Esophagus squamous epithelium (tissue), 5 donors: ENCODE measurements around the gene SERPINA12. TPM values are rescaled to one million over a fixed set of nuclear protein-coding genes. Genes with fewer than 3 reads are reported as not detected.

Experiments
- DNase-seq: peaks from one replicate; lab custom pipeline; 2025; lab: John Stamatoyannopoulos, UW
- H3K27ac ChIP-seq, 4 donors: fragments of 200-600 bp; sonication (generic); one replicate each; pipeline ENCODE4 v1.5.1; 2016 to 2019; ENCODE audit warnings: mild to moderate bottlenecking in 1 of 4
- H3K27me3 ChIP-seq, 4 donors: fragments of 200-600 bp; sonication (generic); 1 replicate in 3 of 4; 2 replicates in 1 of 4; pipeline versions ENCODE4 v1.5.1 to v1.6.0; 2017 to 2021; ENCODE audit warnings: antibody characterized with exemption in 1 of 4
- H3K36me3 ChIP-seq, 3 donors: fragments of 200-600 bp; sonication (generic); one replicate each; pipeline ENCODE4 v1.5.1; 2016 to 2019
- H3K4me1 ChIP-seq, 3 donors: fragments of 200-600 bp; sonication (generic); one replicate each; pipeline ENCODE4 v1.5.1; 2017 to 2019
- H3K4me3 ChIP-seq, 4 donors: fragments of 200-600 bp; sonication (generic); 1 replicate in 3 of 4; 2 replicates in 1 of 4; pipeline ENCODE4 v1.5.1; 2016 to 2019; ENCODE audit warnings: mild to moderate bottlenecking in 2 of 4, moderate library complexity in 1 of 4
- H3K9me3 ChIP-seq, 3 donors: fragments of 200-600 bp; sonication (generic); one replicate each; pipeline ENCODE4 v1.5.1; 2016 to 2019
- POLR2A ChIP-seq, 4 donors: fragments of 450-650 bp; IDR thresholded peaks; one replicate each; pipeline ENCODE4 v1.6.1; 2017; ENCODE audit warnings: antibody characterized with exemption in 4 of 4, mild to moderate bottlenecking in 4 of 4, moderate library complexity in 3 of 4
- WGBS, 2 donors: methylation state at CpG; one replicate each; pipeline ENCODE4 v1.1.5; 2018; 5-methylcytosine and 5-hydroxymethylcytosine counted together
- intact Hi-C: fragments of 100-400 bp; cut with DNase I; formaldehyde crosslinking; loops from one replicate; pipeline ENCODE4 v1.15.0; 2022
- total RNA-seq, 4 donors: library from RNA; depleted of rRNA; stranded (reverse); fragments of >200 nt; gene quantifications; one replicate each; pipeline ENCODE4 v1.1.0, GENCODE V29; 2016
- TF ChIP-seq, protein P1 (sequence below), 6 experiments: fragments of 450-650 bp in 4 of 6; fragments of 200-600 bp in 2 of 6; sonication (generic) in 2 of 6; IDR thresholded peaks; one replicate each; pipeline ENCODE4 v1.5.1; 2016 to 2019; ENCODE audit warnings: antibody characterized with exemption in 6 of 6, mild to moderate bottlenecking in 4 of 6, moderate library complexity in 4 of 6
- donor health status: DM: yes; HTN: yes; CAD: no.

SERPINA12 gene
- total RNA-seq, 4 donors from 2014 or later: not detected

DNA sequence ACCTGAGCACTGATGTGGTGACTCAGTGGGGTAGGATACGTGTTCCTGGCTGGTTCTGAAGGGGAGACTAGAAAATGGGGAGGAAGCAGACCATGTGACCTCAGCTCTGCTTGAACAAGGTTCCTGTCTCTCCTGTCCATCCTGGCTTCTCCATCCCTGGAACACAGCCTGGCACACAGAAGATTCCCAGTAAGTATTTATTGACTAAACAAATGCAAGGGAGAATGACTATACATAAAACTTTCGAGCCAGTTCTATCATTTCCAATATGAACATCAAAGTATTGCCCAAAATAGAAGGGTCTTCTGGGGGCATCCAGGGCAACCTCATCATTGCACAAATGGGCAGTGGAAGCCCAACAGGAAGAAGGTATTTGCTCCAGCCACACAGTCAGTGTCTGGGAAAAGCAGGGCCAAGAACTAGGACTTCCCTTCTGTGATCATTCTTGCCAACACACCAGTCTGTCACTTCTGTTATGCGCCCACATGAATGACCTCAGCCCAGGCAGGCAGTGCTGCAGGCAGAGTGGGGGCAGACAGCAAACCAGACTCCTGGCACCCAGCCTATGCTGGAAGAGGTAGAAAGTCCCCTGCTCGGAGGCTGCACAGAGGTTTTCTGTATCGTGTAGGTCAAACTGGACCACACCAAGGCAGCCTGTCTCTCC, 27.7 kb downstream of the SERPINA12 start:
- intact Hi-C loops: no loop called here
- DNase-seq: no peak
- H3K4me1 ChIP-seq: peaks cover 3 to 9% (median 8%) of the 10 kb centered on the region in 3 donors
- no peak for TF ChIP-seq POLR2A (IDR thresholded peaks at IDR 0.05)
- TF ChIP-seq, protein P1, sequence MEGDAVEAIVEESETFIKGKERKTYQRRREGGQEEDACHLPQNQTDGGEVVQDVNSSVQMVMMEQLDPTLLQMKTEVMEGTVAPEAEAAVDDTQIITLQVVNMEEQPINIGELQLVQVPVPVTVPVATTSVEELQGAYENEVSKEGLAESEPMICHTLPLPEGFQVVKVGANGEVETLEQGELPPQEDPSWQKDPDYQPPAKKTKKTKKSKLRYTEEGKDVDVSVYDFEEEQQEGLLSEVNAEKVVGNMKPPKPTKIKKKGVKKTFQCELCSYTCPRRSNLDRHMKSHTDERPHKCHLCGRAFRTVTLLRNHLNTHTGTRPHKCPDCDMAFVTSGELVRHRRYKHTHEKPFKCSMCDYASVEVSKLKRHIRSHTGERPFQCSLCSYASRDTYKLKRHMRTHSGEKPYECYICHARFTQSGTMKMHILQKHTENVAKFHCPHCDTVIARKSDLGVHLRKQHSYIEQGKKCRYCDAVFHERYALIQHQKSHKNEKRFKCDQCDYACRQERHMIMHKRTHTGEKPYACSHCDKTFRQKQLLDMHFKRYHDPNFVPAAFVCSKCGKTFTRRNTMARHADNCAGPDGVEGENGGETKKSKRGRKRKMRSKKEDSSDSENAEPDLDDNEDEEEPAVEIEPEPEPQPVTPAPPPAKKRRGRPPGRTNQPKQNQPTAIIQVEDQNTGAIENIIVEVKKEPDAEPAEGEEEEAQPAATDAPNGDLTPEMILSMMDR (IDR thresholded peaks at IDR 0.05): no peak
- no peak overlapping the region for H3K4me3 ChIP-seq
- 45 to 46% methylated on average over 4 of the region's 5 CpGs for WGBS, 2 donors
- H3K36me3 ChIP-seq: no peaks in the 10 kb centered on the region
- peaks cover 0 to 10% (median 5%) of the 10 kb centered on the region in 3 donors for H3K9me3 ChIP-seq
- H3K27ac ChIP-seq: no peak overlapping the region
- peaks cover 0 to 26% (median 0%) of the 10 kb centered on the region in 4 donors for H3K27me3 ChIP-seq

DNA sequence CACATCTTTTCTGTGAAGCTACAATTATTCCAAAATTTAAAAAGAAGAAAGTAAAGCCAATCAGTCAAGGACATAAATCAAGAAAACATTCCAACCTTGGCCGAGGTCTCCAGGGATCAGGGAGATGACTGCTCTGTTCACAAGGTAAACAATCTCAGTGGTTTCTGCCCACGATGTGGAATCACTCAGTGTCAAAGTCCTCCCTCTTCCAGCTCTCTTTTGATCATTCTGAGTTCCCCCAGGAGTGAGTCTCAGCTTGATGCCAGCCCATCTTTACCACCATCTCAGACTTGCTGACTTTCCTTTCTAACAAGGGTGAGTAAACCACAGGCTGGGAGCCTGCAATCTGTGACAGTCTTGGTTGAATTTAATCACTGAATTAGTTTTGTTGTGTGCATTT, 28.5 kb downstream of the SERPINA12 start:
- H3K4me1 ChIP-seq: peaks cover 0 to under 1% (median 0%) of the 10 kb centered on the region in 3 donors
- WGBS, 2 donors: 20 to 38% methylated on average over 2 of the region's 2 CpGs
- H3K27ac ChIP-seq: no peak overlapping the region
- no peak for DNase-seq
- intact Hi-C loops: no loop called here
- peaks cover 0 to 19% (median 0%) of the 10 kb centered on the region in 4 donors for H3K27me3 ChIP-seq
- no peak overlapping the region for H3K4me3 ChIP-seq
- H3K9me3 ChIP-seq: peaks cover 0 to 10% (median 5%) of the 10 kb centered on the region in 3 donors
- H3K36me3 ChIP-seq: no peaks in the 10 kb centered on the region
- TF ChIP-seq, protein P1 (IDR thresholded peaks at IDR 0.05): no peak
- no peak for TF ChIP-seq POLR2A (IDR thresholded peaks at IDR 0.05)

DNA sequence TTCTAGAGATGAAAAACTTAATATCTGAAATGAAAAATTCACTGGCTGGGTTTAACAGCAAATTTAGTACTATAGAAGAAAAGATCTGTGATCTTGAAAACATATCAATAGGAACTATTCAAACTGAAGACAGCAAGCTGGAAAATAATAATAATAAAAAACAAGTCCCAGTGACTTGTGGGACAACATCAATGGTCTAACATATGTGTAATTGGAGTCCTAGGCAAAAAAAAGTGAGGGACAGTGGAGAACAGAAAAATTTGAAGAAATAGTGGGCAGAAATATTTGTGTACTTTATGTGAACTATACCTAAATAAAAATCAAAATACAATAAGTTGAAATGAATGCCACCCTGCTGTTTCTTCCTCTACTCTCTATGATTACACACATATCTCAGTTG, 30.8 kb downstream of the SERPINA12 start:
- no peak overlapping the region for H3K4me3 ChIP-seq
- no peak overlapping the region for H3K27ac ChIP-seq
- no peaks in the 10 kb centered on the region for H3K4me1 ChIP-seq
- intact Hi-C loops: no loop called here
- peaks cover 0 to 8% (median 0%) of the 10 kb centered on the region in 4 donors for H3K27me3 ChIP-seq
- DNase-seq: no peak
- H3K36me3 ChIP-seq: no peaks in the 10 kb centered on the region
- H3K9me3 ChIP-seq: peaks cover 0 to 10% (median 5%) of the 10 kb centered on the region in 3 donors
- TF ChIP-seq, protein P1 (IDR thresholded peaks at IDR 0.05): no peak
- TF ChIP-seq POLR2A (IDR thresholded peaks at IDR 0.05): no peak

DNA sequence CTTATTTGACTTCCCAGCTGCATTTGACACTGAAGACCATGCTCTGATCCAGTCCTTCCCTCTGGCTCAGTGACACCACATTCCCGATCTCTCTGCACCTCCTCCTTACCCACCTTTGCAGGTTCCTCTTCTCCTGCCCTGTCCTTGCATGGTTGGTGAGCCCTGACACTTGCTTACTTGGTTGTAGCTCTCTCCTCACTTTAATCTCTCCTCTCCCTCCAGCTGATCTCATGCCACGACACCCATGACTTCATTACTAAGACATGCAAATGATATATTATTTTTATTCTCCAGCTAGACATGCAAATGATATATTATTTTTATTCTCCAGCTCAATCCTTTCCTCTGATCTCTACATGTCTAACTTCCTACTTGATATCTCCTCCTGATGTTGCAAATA, 33.2 kb downstream of the SERPINA12 start, which contains the start of gene SERPINA9:
SERPINA9 (minus strand) TSS at position 175 of the 400 bp plus-strand sequence. CDS start 6,357 bp downstream, outside the sequence.
- Histone ChIP-seq H3K9me3 (peaks cover 0 to 10% (median 5%) of the 10 kb centered on the region in 3 donors), H3K27ac (no peak within 1 kb of the TSS), H3K4me3 (no peak within 1 kb of the TSS), H3K27me3 (peaks cover 0 to 14% (median 0%) of the 10 kb centered on the region in 4 donors), H3K4me1 (no peaks in the 10 kb centered on the region), H3K36me3 (no peaks in the 10 kb centered on the region)
- DNase-seq: no peak
- intact Hi-C loops: no loop called here
- TF ChIP-seq, protein P1 (IDR thresholded peaks at IDR 0.05): no peak
- no peak for TF ChIP-seq POLR2A (IDR thresholded peaks at IDR 0.05)
- WGBS, 2 donors: 73% methylated on average over 2 of the region's 2 CpGs

DNA sequence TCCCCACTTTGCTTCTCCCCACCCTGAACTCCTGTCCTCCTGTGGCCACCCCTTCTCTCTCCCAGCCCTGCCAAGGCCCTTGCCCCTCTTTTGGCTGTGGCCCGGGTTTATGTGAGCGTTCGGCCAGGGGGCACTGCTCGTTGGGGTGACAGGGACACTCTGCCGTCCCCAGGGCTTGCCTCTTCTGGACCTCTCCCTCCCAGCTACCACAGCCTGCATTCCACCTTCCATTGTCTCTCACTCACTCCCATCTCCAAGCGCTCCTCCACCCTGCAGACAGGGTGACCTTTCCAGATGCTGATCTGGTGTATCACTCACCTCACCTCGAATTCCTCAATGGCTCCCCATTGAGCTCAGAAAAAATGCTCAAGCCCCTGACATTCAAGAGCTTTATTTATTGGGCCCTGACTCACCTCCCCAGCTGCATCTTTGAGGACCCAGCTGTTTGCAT, 34.7 kb downstream of the SERPINA12 start:
- H3K9me3 ChIP-seq: peaks cover 0 to 10% (median 5%) of the 10 kb centered on the region in 3 donors
- no peaks in the 10 kb centered on the region for H3K36me3 ChIP-seq
- WGBS, 2 donors: 75 to 76% methylated on average over 6 to 7 of the region's 7 CpGs
- H3K27me3 ChIP-seq: peaks cover 0 to 14% (median 0%) of the 10 kb centered on the region in 4 donors
- intact Hi-C loops: no loop called here
- no peak overlapping the region for H3K4me3 ChIP-seq
- DNase-seq: no peak
- no peak overlapping the region for H3K27ac ChIP-seq
- H3K4me1 ChIP-seq: no peaks in the 10 kb centered on the region
- TF ChIP-seq, protein P1 (IDR thresholded peaks at IDR 0.05): no peak
- no peak for TF ChIP-seq POLR2A (IDR thresholded peaks at IDR 0.05)
